22Rv1 (cell line): ENCODE results near the gene CBLB.

Experiments used
- ZFX ChIP-seq: fragments of 450-650 bp; IDR thresholded peaks from 2 replicates; pipeline ENCODE4 v1.6.1; 2017; ENCODE audit warnings: antibody characterized with exemption, borderline replicate concordance
- TF ChIP-seq, protein P1 (sequence below): fragments of 450-650 bp; IDR thresholded peaks from 2 replicates; pipeline ENCODE4 v1.5.1; 2017; ENCODE audit warnings: mild to moderate bottlenecking

DNA sequence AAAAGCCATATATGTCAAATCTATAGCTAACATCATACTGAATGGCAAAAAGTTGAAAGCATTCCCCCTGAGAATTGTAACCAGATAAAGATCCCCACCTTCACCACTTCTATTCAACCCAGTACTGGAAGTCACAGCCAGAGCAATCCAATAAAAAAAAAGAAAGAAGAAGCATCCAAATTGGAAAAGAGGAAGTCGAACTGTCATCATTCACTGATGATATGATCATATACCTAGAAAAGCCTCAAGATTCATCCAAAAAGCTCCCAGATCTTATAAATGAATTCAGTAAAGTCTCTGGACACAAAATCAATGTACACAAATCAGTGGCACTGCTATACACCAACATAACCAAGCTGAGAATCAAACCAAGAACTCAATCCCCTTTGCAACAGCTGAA lies 97.4 kb downstream of the CBLB start:
- TF ChIP-seq, protein P1, sequence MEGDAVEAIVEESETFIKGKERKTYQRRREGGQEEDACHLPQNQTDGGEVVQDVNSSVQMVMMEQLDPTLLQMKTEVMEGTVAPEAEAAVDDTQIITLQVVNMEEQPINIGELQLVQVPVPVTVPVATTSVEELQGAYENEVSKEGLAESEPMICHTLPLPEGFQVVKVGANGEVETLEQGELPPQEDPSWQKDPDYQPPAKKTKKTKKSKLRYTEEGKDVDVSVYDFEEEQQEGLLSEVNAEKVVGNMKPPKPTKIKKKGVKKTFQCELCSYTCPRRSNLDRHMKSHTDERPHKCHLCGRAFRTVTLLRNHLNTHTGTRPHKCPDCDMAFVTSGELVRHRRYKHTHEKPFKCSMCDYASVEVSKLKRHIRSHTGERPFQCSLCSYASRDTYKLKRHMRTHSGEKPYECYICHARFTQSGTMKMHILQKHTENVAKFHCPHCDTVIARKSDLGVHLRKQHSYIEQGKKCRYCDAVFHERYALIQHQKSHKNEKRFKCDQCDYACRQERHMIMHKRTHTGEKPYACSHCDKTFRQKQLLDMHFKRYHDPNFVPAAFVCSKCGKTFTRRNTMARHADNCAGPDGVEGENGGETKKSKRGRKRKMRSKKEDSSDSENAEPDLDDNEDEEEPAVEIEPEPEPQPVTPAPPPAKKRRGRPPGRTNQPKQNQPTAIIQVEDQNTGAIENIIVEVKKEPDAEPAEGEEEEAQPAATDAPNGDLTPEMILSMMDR = no peak
- no peak for TF ChIP-seq ZFX
